ENCODE data around the gene PKIB.

- TF ChIP-seq POLR2A (IDR thresholded peaks at IDR 0.05; ENCODE audit: extremely low read depth, insufficient read length) (no peak), CTCF (IDR thresholded peaks at IDR 0.05; ENCODE audit: low read depth, low read length) (no peak)
Measured at GRCh38 chr6:122648726-122649125, 38.5 kb downstream of the PKIB start.

Data from NB4 (cell line).